HG03558 (cell line): ENCODE measurements around the gene ORMDL1.
A peak's percentile ranks its signal among the peaks of the same experiment; 100 is the strongest.
"Not testable (repeated sequence)": the region's sequence is repeated elsewhere in the genome, so short reads cannot be mapped to it uniquely, and the experiment has no call there.

Experiments used
- ATAC-seq: cut with Tn5 transposase; IDR thresholded peaks from one replicate; pipeline ENCODE4 v1.9.1; 2021; ENCODE audit warnings: moderate number of reproducible peaks; ENCODE audit not compliant: unreplicated experiment; ENCODE audit errors: extremely low read depth

Gene ORMDL1

GRCh38 chr2:189782221-189782671 lies 1.9 kb downstream of the ORMDL1 start:
- no peak for ATAC-seq

GRCh38 chr2:189772212-189772611 lies 11.9 kb downstream of the ORMDL1 start:
- no peak for ATAC-seq

- no peak for ATAC-seq
Observed at GRCh38 chr2:189770590-189771322, 13.4 kb downstream of the ORMDL1 start.

GRCh38 chr2:189763908-189764661 lies 20.1 kb downstream of the ORMDL1 start:
- ATAC-seq, result no peak

GRCh38 chr2:189762551-189763298 lies 21.4 kb downstream of the ORMDL1 start, which contains the start of gene OSGEPL1:
OSGEPL1 (minus strand) TSS chr2:189762792; CDS start chr2:189761640, 1,152 bp downstream.
- peak; percentile 80 for ATAC-seq

GRCh38 chr2:189762229-189762550 lies 21.9 kb downstream of the ORMDL1 start:
- ATAC-seq, result no peak

- not testable (repeated sequence) for ATAC-seq
Observed at GRCh38 chr2:189760154-189760553, 24.0 kb downstream of the ORMDL1 start.

GRCh38 chr2:189756311-189756952 lies 27.7 kb downstream of the ORMDL1 start:
- no peak for ATAC-seq

GRCh38 chr2:189751080-189751658 lies 33.0 kb downstream of the ORMDL1 start:
- ATAC-seq, result no peak

- ATAC-seq, result no peak
Observed at GRCh38 chr2:189729430-189729829, 54.7 kb downstream of the ORMDL1 start.

- no peak for ATAC-seq
Observed at GRCh38 chr2:189726849-189727248, 57.3 kb downstream of the ORMDL1 start.

- ATAC-seq, result no peak
Observed at GRCh38 chr2:189726271-189726670, 57.9 kb downstream of the ORMDL1 start.

- ATAC-seq, result no peak
Observed at GRCh38 chr2:189723192-189723591, 60.9 kb downstream of the ORMDL1 start.
